H1 (cell line): ENCODE data around the gene PRRX2. TPM values are rescaled to one million over a fixed set of nuclear protein-coding genes. Genes with fewer than 3 reads are reported as not detected.

Source experiments
- CTCF ChIA-PET: fragments of 300-600 bp; sonication (Branson Sonifier 250); formaldehyde crosslinking; loops from one replicate; lab custom pipeline; 2021; ENCODE audit not compliant: partially characterized antibody; lab: Charles Lee
- POLR2A ChIA-PET: fragments of 300-600 bp; sonication (Branson Sonifier 250); formaldehyde crosslinking; loops from one replicate; lab custom pipeline; 2021; ENCODE audit warnings: inconsistent platforms; ENCODE audit not compliant: partially characterized antibody; lab: Charles Lee
- DNase-seq, 2 experiments: peaks; one replicate each; pipeline versions ENCODE4 v3.0.0 to v3.0.0-alpha.2; 2010 to 2022; ENCODE audit warnings: low spot score in 2 of 2, low read depth in 1 of 2, mixed read lengths in 1 of 2
- FAIRE-seq: peaks from 2 replicates; lab custom pipeline; 2011; peaks lifted over from hg19 to GRCh38; lab: Jason Lieb, UNC
- H2AFZ ChIP-seq: 2 replicates; pipeline ENCODE4 v1.8.1; 2012; ENCODE audit warnings: low read length, inconsistent platforms
- H2AK5ac ChIP-seq: 2 replicates; pipeline ENCODE4 v1.6.1; 2013; ENCODE audit warnings: low read depth, low read length
- H2BK120ac ChIP-seq: replicated peaks from 2 replicates; pipeline ENCODE3; 2013; ENCODE audit warnings: low read depth, low read length, inconsistent platforms
- H2BK12ac ChIP-seq: 2 replicates; pipeline ENCODE4 v1.6.1; 2013; ENCODE audit warnings: low read depth, low read length
- H2BK15ac ChIP-seq: 2 replicates; pipeline ENCODE4 v1.6.1; 2013; ENCODE audit warnings: low read length
- H2BK20ac ChIP-seq: 2 replicates; pipeline ENCODE4 v1.6.1; 2013; ENCODE audit warnings: low read length
- H2BK5ac ChIP-seq: 2 replicates; pipeline ENCODE4 v1.6.1; 2013; ENCODE audit warnings: low read depth, low read length
- H3K14ac ChIP-seq: 2 replicates; pipeline ENCODE4 v1.6.1; 2013; ENCODE audit warnings: inconsistent platforms; ENCODE audit not compliant: insufficient read length
- H3K18ac ChIP-seq: 2 replicates; pipeline ENCODE4 v1.6.1; 2013; ENCODE audit warnings: low read length; ENCODE audit errors: extremely low read depth
- H3K23ac ChIP-seq: 2 replicates; pipeline ENCODE4 v1.6.1; 2013; ENCODE audit warnings: inconsistent platforms; ENCODE audit not compliant: insufficient read length
- H3K23me2 ChIP-seq: 2 replicates; pipeline ENCODE4 v1.6.1; 2013; ENCODE audit warnings: low read depth, low read length
- H3K27ac ChIP-seq: 2 replicates; pipeline ENCODE4 v1.6.1; 2011; ENCODE audit warnings: low read depth, low read length, inconsistent platforms
- H3K27me3 ChIP-seq, 4 experiments: replicated peaks in 1 of 4; 1 replicate in 1 of 4; 2 replicates in 3 of 4; pipeline versions ENCODE4 v1.6.1 to v1.8.1; 2011 to 2013; ENCODE audit warnings: low read length in 3 of 4, mild to moderate bottlenecking in 3 of 4, inconsistent platforms in 2 of 4, mixed read lengths in 2 of 4, moderate library complexity in 1 of 4; ENCODE audit not compliant: control insufficient read depth in 3 of 4, insufficient read depth in 3 of 4; ENCODE audit errors: extremely low read depth in 1 of 4
- H3K36me3 ChIP-seq, 4 experiments: 2 replicates each; pipeline versions ENCODE4 v1.6.1 to v1.8.1; 2011 to 2013; ENCODE audit warnings: mild to moderate bottlenecking in 4 of 4, low read length in 3 of 4, moderate library complexity in 2 of 4, control low read depth in 1 of 4, inconsistent platforms in 1 of 4; ENCODE audit not compliant: insufficient read depth in 4 of 4, control insufficient read depth in 2 of 4
- H3K4ac ChIP-seq: replicated peaks from 2 replicates; pipeline ENCODE3; 2013; ENCODE audit warnings: low read length, low read depth, mixed read lengths, inconsistent platforms; ENCODE audit not compliant: insufficient read length
- H3K4me1 ChIP-seq, 4 experiments: replicated peaks in 1 of 4; 1 replicate in 1 of 4; 2 replicates in 3 of 4; pipeline versions ENCODE4 v1.6.1 to v1.8.1; 2011 to 2013; ENCODE audit warnings: low read length in 3 of 4, inconsistent platforms in 2 of 4, mixed read lengths in 1 of 4; ENCODE audit not compliant: insufficient read depth in 4 of 4, control insufficient read depth in 3 of 4
- H3K4me2 ChIP-seq, 2 experiments: 2 replicates each; pipeline versions ENCODE4 v1.6.1 to v1.8.1; 2011 to 2013; ENCODE audit warnings: low read depth in 2 of 2, low read length in 2 of 2, control low read depth in 1 of 2, inconsistent platforms in 1 of 2, mild to moderate bottlenecking in 1 of 2; ENCODE audit not compliant: insufficient read depth in 1 of 2
- H3K4me3 ChIP-seq, 4 experiments: fragments of 200-600, 300-600 bp in 1 of 4; sonication (generic), shearing (Covaris generic), sonication (Bioruptor Twin) in 1 of 4; 2 replicates each; pipeline versions ENCODE4 v1.5.1 to v1.8.1; 2011 to 2016; ENCODE audit warnings: low read length in 4 of 4, low read depth in 3 of 4, control low read depth in 2 of 4, inconsistent platforms in 2 of 4, mild to moderate bottlenecking in 2 of 4, mixed read lengths in 1 of 4, moderate library complexity in 1 of 4; ENCODE audit not compliant: insufficient read depth in 2 of 4; ENCODE audit errors: extremely low read depth in 1 of 4
- H3K56ac ChIP-seq: replicated peaks from 2 replicates; pipeline ENCODE3; 2013; ENCODE audit warnings: low read depth, mild to moderate bottlenecking, mixed read lengths, low read length, inconsistent platforms; ENCODE audit not compliant: insufficient read length
- H3K79me1 ChIP-seq: 2 replicates; pipeline ENCODE4 v1.6.1; 2013; ENCODE audit warnings: low read depth, low read length, control low read depth
- H3K79me2 ChIP-seq, 2 experiments: 2 replicates each; pipeline versions ENCODE4 v1.6.1 to v1.8.1; 2012 to 2013; ENCODE audit warnings: low read length in 2 of 2, mild to moderate bottlenecking in 2 of 2, inconsistent platforms in 1 of 2; ENCODE audit not compliant: insufficient read depth in 2 of 2, control insufficient read depth in 1 of 2
- H3K9ac ChIP-seq, 4 experiments: replicated peaks in 1 of 4; 1 replicate in 1 of 4; 2 replicates in 3 of 4; pipeline versions ENCODE4 v1.6.1 to v1.8.1; 2011 to 2013; ENCODE audit warnings: low read depth in 3 of 4, low read length in 3 of 4, control low read depth in 2 of 4, mild to moderate bottlenecking in 2 of 4, moderate library complexity in 2 of 4, inconsistent platforms in 1 of 4; ENCODE audit errors: extremely low read depth in 1 of 4
- H3K9me3 ChIP-seq, 2 experiments: 2 replicates each; pipeline versions ENCODE4 v1.6.1 to v1.8.1; 2012 to 2013; ENCODE audit warnings: mild to moderate bottlenecking in 2 of 2, moderate library complexity in 2 of 2, control low read depth in 1 of 2, inconsistent platforms in 1 of 2, low read depth in 1 of 2, low read length in 1 of 2, mixed read lengths in 1 of 2; ENCODE audit not compliant: insufficient read depth in 2 of 2
- H4K20me1 ChIP-seq, 2 experiments: replicated peaks in 1 of 2; 2 replicates each; pipeline versions ENCODE3 to v1.8.1; 2011 to 2013; ENCODE audit warnings: inconsistent platforms in 2 of 2, low read length in 2 of 2, mild to moderate bottlenecking in 1 of 2; ENCODE audit not compliant: insufficient read depth in 2 of 2, control insufficient read depth in 1 of 2
- H4K5ac ChIP-seq: 2 replicates; pipeline ENCODE4 v1.6.1; 2013; ENCODE audit warnings: low read length, low read depth, mixed read lengths, inconsistent platforms; ENCODE audit not compliant: insufficient read length
- H4K8ac ChIP-seq: 2 replicates; pipeline ENCODE4 v1.8.0; 2013; ENCODE audit warnings: mild to moderate bottlenecking, moderate library complexity, low read length, inconsistent platforms; ENCODE audit not compliant: insufficient read depth; ENCODE audit errors: extremely low read depth
- H4K91ac ChIP-seq: replicated peaks from 2 replicates; pipeline ENCODE3; 2013; ENCODE audit warnings: low read length, mixed read lengths, inconsistent platforms; ENCODE audit not compliant: insufficient read length
- ATF2 ChIP-seq: IDR thresholded peaks from 2 replicates; pipeline ENCODE4 v1.6.1; 2012; ENCODE audit warnings: low read length, inconsistent platforms
- KDM1A ChIP-seq: fragments of 200-600, 300-600 bp; sonication (generic); IDR thresholded peaks from 2 replicates; pipeline ENCODE4 v1.7.1; 2016; ENCODE audit warnings: mild to moderate bottlenecking, low read length, borderline replicate concordance
- KDM4A ChIP-seq: IDR thresholded peaks from one replicate; pipeline ENCODE4 v1.7.1; 2012; ENCODE audit warnings: low read depth, mild to moderate bottlenecking, moderate library complexity, low read length, inconsistent platforms; ENCODE audit not compliant: severe bottlenecking
- WGBS, 2 experiments: shearing (Covaris generic) in 1 of 2; methylation state at CpG; one replicate each; pipeline versions ENCODE4 v1.1.6 to v1.1.7; 2013 to 2015; ENCODE audit warnings: low lambda C conversion rate in 2 of 2, mixed read lengths in 2 of 2, inconsistent platforms in 1 of 2, low coverage in 1 of 2, missing lambda C conversion rate in 1 of 2; ENCODE audit not compliant: insufficient replicate concordance in 2 of 2, insufficient coverage in 1 of 2, insufficient read length in 1 of 2; ENCODE audit errors: extremely low coverage in 1 of 2, missing lambda C conversion rate in 1 of 2; 5-methylcytosine and 5-hydroxymethylcytosine counted together
- polyA plus RNA-seq, 7 experiments: library from polyadenylated mRNA; depleted of rRNA in 3 of 7; stranded (reverse) in 5 of 7; unstranded in 2 of 7; fragments of >200 nt in 5 of 7; fragments of 200-250 nt in 2 of 7; gene quantifications; 1 replicate in 5 of 7; 2 replicates in 1 of 7; 4 replicates in 1 of 7; pipeline versions ENCODE4 v1.2.1 to v1.2.3, GENCODE V29; 2011 to 2013; ENCODE audit warnings: missing spikeins in 2 of 7, mixed read lengths in 2 of 7
- total RNA-seq: library from RNA; stranded (reverse); fragmentation: NEBNext Ultra II Directional; extraction: Animal tissue kit (Norgen Biotek cat#: 25700); gene quantifications from 2 replicates; pipeline ENCODE4 v1.2.1, GENCODE V29; 2021

The PRRX2 gene
- total and polyA plus RNA-seq, 2 of the 8 experiments (the other 6 are each of a cell fraction or from before 2014, with no cell fraction given) = 5.8 to 9.2 TPM

- H2AK5ac ChIP-seq = peak overlapping the region; percentile 40; the same call in 1 of the 2 replicates
- peaks cover 6% of the 10 kb centered on the region; the same call in 1 of the 2 replicates for H3K23me2 ChIP-seq
- peak overlapping the region; percentile 90; the same call in 1 of the 2 replicates for H2BK15ac ChIP-seq
- no peak overlapping the region for H3K14ac ChIP-seq
- no peak overlapping the region for H4K5ac ChIP-seq
- H3K18ac ChIP-seq = no peak overlapping the region
- no peak overlapping the region for H2BK120ac ChIP-seq
- no peak overlapping the region for H3K27ac ChIP-seq
- no peak for FAIRE-seq
- no peaks in the 10 kb centered on the region for H3K27me3 ChIP-seq
- H3K36me3 ChIP-seq = no peaks in the 10 kb centered on the region
- peaks cover 0 to 6% of the 10 kb centered on the region in 2 experiments for H4K20me1 ChIP-seq
- CTCF ChIA-PET = interaction anchor here (2.3 kb wide), 1 partner anchor 134 kb away, joined by 9 read pairs; no protein-coding TSS in a partner anchor
- H3K4me1 ChIP-seq = no peaks in the 10 kb centered on the region
- no peak overlapping the region for H3K9ac ChIP-seq
- H2BK20ac ChIP-seq = no peak overlapping the region
- no peak overlapping the region for H4K91ac ChIP-seq
- H2BK12ac ChIP-seq = peak overlapping the region; percentile 6
- no peaks in the 10 kb centered on the region for H3K79me2 ChIP-seq
- H3K9me3 ChIP-seq = no peaks in the 10 kb centered on the region
- H3K4me2 ChIP-seq = no peak overlapping the region
- H3K79me1 ChIP-seq = no peaks in the 10 kb centered on the region
- no peak for DNase-seq
- TF ChIP-seq ATF2 (no peak), KDM1A (no peak), KDM4A (no peak)
- 0 out of 2 replicates have a peak overlapping the region, but pooled peaks have one; percentile 82 for H2BK5ac ChIP-seq
- no peak overlapping the region for H2AFZ ChIP-seq
- H3K56ac ChIP-seq = peak overlapping the region; percentile 90
- H4K8ac ChIP-seq = no peak overlapping the region
- 86 to 100% methylated on average over 3 to 10 of the region's 10 CpGs for WGBS, 2 experiments
- H3K4me3 ChIP-seq = no peak overlapping the region
- no peak overlapping the region for H3K23ac ChIP-seq
- POLR2A ChIA-PET = no interaction called here
- H3K4ac ChIP-seq = no peak overlapping the region
These were observed 17.8 kb upstream of the PRRX2 start for GRCh38 chr9:129647635-129648034.
